H9 (cell line): ENCODE data around the gene NLRP9. TPM values are rescaled to one million over a fixed set of nuclear protein-coding genes. Genes with fewer than 3 reads are reported as not detected.

Experiments
- DNase-seq: peaks from one replicate; pipeline ENCODE4 v3.0.0-alpha.2; 2017
- H2AFZ ChIP-seq: one replicate; pipeline ENCODE4 v1.6.1; 2013; ENCODE audit warnings: mild to moderate bottlenecking, low read length, control low read depth, moderate library complexity
- H2AK5ac ChIP-seq: 2 replicates; pipeline ENCODE4 v1.6.1; 2013; ENCODE audit warnings: low read length, control low read depth, mixed read lengths; ENCODE audit not compliant: insufficient read length
- H2BK120ac ChIP-seq: one replicate; pipeline ENCODE4 v1.6.1; 2013; ENCODE audit warnings: low read depth, mild to moderate bottlenecking, low read length, control low read depth, inconsistent platforms; ENCODE audit not compliant: poor library complexity, severe bottlenecking
- H2BK12ac ChIP-seq: 2 replicates; pipeline ENCODE4 v1.6.1; 2013; ENCODE audit warnings: low read length, control low read depth, mixed read lengths, low read depth; ENCODE audit not compliant: insufficient read length
- H2BK15ac ChIP-seq: 2 replicates; pipeline ENCODE4 v1.6.1; 2013; ENCODE audit warnings: low read depth, low read length, control low read depth
- H2BK20ac ChIP-seq: one replicate; pipeline ENCODE4 v1.6.1; 2013; ENCODE audit warnings: low read depth, mild to moderate bottlenecking, low read length, control low read depth, inconsistent platforms; ENCODE audit not compliant: poor library complexity, severe bottlenecking
- H2BK5ac ChIP-seq: 2 replicates; pipeline ENCODE4 v1.6.1; 2013; ENCODE audit warnings: low read length, control low read depth, mixed read lengths; ENCODE audit not compliant: insufficient read length
- H3K14ac ChIP-seq: 2 replicates; pipeline ENCODE4 v1.6.1; 2013; ENCODE audit warnings: low read length, control low read depth; ENCODE audit not compliant: insufficient read depth
- H3K18ac ChIP-seq: 2 replicates; pipeline ENCODE4 v1.6.1; 2013; ENCODE audit warnings: low read depth, mild to moderate bottlenecking, mixed read lengths, low read length, control low read depth; ENCODE audit not compliant: insufficient read length
- H3K23ac ChIP-seq: 2 replicates; pipeline ENCODE4 v1.6.1; 2013; ENCODE audit warnings: low read length, control low read depth, mixed read lengths, low read depth; ENCODE audit not compliant: insufficient read length
- H3K23me2 ChIP-seq: 2 replicates; pipeline ENCODE4 v1.6.1; 2013; ENCODE audit warnings: low read depth, mild to moderate bottlenecking, mixed read lengths, low read length, control low read depth; ENCODE audit not compliant: insufficient read length, poor library complexity, severe bottlenecking
- H3K27ac ChIP-seq: 2 replicates; pipeline ENCODE4 v1.5.1; 2013; ENCODE audit warnings: low read length, control low read depth, mixed read lengths, low read depth; ENCODE audit not compliant: insufficient read length
- H3K27me3 ChIP-seq: 2 replicates; pipeline ENCODE4 v1.6.1; 2013; ENCODE audit warnings: low read length, control low read depth, inconsistent platforms; ENCODE audit not compliant: insufficient read depth
- H3K4ac ChIP-seq: 2 replicates; pipeline ENCODE4 v1.6.1; 2013; ENCODE audit warnings: low read depth, mild to moderate bottlenecking, control low read depth, inconsistent platforms, low read length, moderate library complexity
- H3K4me1 ChIP-seq: 2 replicates; pipeline ENCODE4 v1.6.1; 2013; ENCODE audit warnings: low read length, control low read depth, inconsistent platforms; ENCODE audit not compliant: insufficient read depth
- H3K4me2 ChIP-seq: 2 replicates; pipeline ENCODE4 v1.6.1; 2013; ENCODE audit warnings: low read length, control low read depth, mixed read lengths; ENCODE audit not compliant: insufficient read length, insufficient read depth
- H3K56ac ChIP-seq: 2 replicates; pipeline ENCODE4 v1.6.1; 2013; ENCODE audit warnings: low read depth, mild to moderate bottlenecking, mixed read lengths, low read length, control low read depth; ENCODE audit not compliant: insufficient read length
- H3K79me1 ChIP-seq: 2 replicates; pipeline ENCODE4 v1.6.1; 2013; ENCODE audit warnings: low read depth, mild to moderate bottlenecking, moderate library complexity, low read length, control low read depth, inconsistent platforms; ENCODE audit not compliant: insufficient read depth, poor library complexity, severe bottlenecking
- H3K79me2 ChIP-seq: 2 replicates; pipeline ENCODE4 v1.6.1; 2013; ENCODE audit warnings: low read length, control low read depth, inconsistent platforms; ENCODE audit not compliant: insufficient read depth
- H3K9ac ChIP-seq: 2 replicates; pipeline ENCODE4 v1.6.1; 2013; ENCODE audit warnings: low read length, control low read depth, mixed read lengths; ENCODE audit not compliant: insufficient read length; ENCODE audit errors: extremely low read depth
- H3K9me3 ChIP-seq: one replicate; pipeline ENCODE4 v1.6.1; 2013; ENCODE audit warnings: low read depth, low read length, inconsistent platforms; ENCODE audit not compliant: control insufficient read depth
- H3T11ph ChIP-seq: one replicate; pipeline ENCODE4 v1.6.1; 2013; ENCODE audit warnings: mild to moderate bottlenecking, low read length, control low read depth, inconsistent platforms
- H4K20me1 ChIP-seq: one replicate; pipeline ENCODE4 v1.6.1; 2013; ENCODE audit not compliant: control insufficient read depth, insufficient read length, insufficient read depth
- H4K5ac ChIP-seq: 2 replicates; pipeline ENCODE4 v1.6.1; 2013; ENCODE audit warnings: low read depth, mild to moderate bottlenecking, mixed read lengths, low read length, control low read depth; ENCODE audit not compliant: insufficient read length
- H4K8ac ChIP-seq: replicated peaks from 2 replicates; pipeline ENCODE4 v1.6.1; 2013; ENCODE audit warnings: low read length, control low read depth, mixed read lengths, low read depth; ENCODE audit not compliant: insufficient read length
- H4K91ac ChIP-seq: 2 replicates; pipeline ENCODE4 v1.6.1; 2013; ENCODE audit warnings: low read depth, mild to moderate bottlenecking, moderate library complexity, mixed read lengths, low read length, control low read depth; ENCODE audit not compliant: insufficient read length
- H3K27ac Mint-ChIP-seq, 3 experiments: 2 replicates in 2 of 3; 3 replicates in 1 of 3; pipeline ENCODE4 v1.8.0; 2020 to 2021; ENCODE audit warnings: mixed read lengths in 3 of 3, mild to moderate bottlenecking in 1 of 3, moderate library complexity in 1 of 3
- H3K27me3 Mint-ChIP-seq: 2 replicates; pipeline ENCODE4 v1.8.0; 2021; ENCODE audit warnings: low read depth, mild to moderate bottlenecking, moderate library complexity, mixed read lengths
- H3K36me3 Mint-ChIP-seq, 3 experiments: 2 replicates in 2 of 3; 3 replicates in 1 of 3; pipeline ENCODE4 v1.8.0; 2020 to 2021; ENCODE audit warnings: low read depth in 3 of 3, mixed read lengths in 3 of 3; ENCODE audit not compliant: insufficient read depth in 1 of 3
- H3K4me1 Mint-ChIP-seq, 2 experiments: 2 replicates each; pipeline ENCODE4 v1.8.0; 2020; ENCODE audit warnings: mixed read lengths in 2 of 2
- H3K4me3 Mint-ChIP-seq, 2 experiments: 2 replicates in 1 of 2; 3 replicates in 1 of 2; pipeline ENCODE4 v1.8.0; 2020 to 2021; ENCODE audit warnings: mild to moderate bottlenecking in 2 of 2, mixed read lengths in 2 of 2, moderate library complexity in 1 of 2
- H3K9me3 Mint-ChIP-seq, 2 experiments: 2 replicates in 1 of 2; 3 replicates in 1 of 2; pipeline ENCODE4 v1.8.0; 2020; ENCODE audit warnings: mild to moderate bottlenecking in 2 of 2, mixed read lengths in 2 of 2, moderate library complexity in 1 of 2
- WGBS: extraction: QIAGEN DNeasy Blood & Tissue Kit; methylation state at CpG from one replicate; pipeline ENCODE4 v1.1.7; 2013; ENCODE audit warnings: missing lambda C conversion rate, low lambda C conversion rate, mixed read lengths; ENCODE audit not compliant: insufficient read length; ENCODE audit errors: extremely low coverage; 5-methylcytosine and 5-hydroxymethylcytosine counted together
- total RNA-seq: library from RNA; stranded (reverse); gene quantifications from 2 replicates; pipeline ENCODE4 v1.2.1, GENCODE V29; 2021
- TF ChIP-seq, protein P1 (sequence below): fragments of 200-600 bp; sonication (generic); conservative IDR thresholded peaks from 3 replicates; pipeline ENCODE4 v1.8.0; 2021; ENCODE audit warnings: antibody characterized with exemption, mild to moderate bottlenecking

Gene NLRP9
- total RNA-seq, 1 experiment from 2014 or later: not detected

- H4K91ac ChIP-seq: no peak overlapping the region
- no peaks in the 10 kb centered on the region for H3K27me3 ChIP-seq
- H2AFZ ChIP-seq: no peak overlapping the region
- no peaks in the 10 kb centered on the region for H3K9me3 ChIP-seq
- no peak overlapping the region for H3T11ph ChIP-seq
- no peak overlapping the region for H3K4ac ChIP-seq
- no peaks in the 10 kb centered on the region for H3K23me2 ChIP-seq
- no peak overlapping the region for H2AK5ac ChIP-seq
- H3K27ac ChIP-seq: no peak overlapping the region
- peaks cover 63 to 83% (median 74%) of the 10 kb centered on the region in 3 experiments for H3K36me3 Mint-ChIP-seq
- H2BK15ac ChIP-seq: no peak overlapping the region
- no peaks in the 10 kb centered on the region for H4K20me1 ChIP-seq
- H4K5ac ChIP-seq: no peak overlapping the region
- H3K56ac ChIP-seq: no peak overlapping the region
- no peak overlapping the region for H2BK12ac ChIP-seq
- H3K9ac ChIP-seq: no peak overlapping the region
- H3K79me2 ChIP-seq: peaks cover 38% of the 10 kb centered on the region
- H3K4me1 Mint-ChIP-seq: peaks cover 12 to 17% of the 10 kb centered on the region in 2 experiments
- no peak overlapping the region; a peak in 1 of 5 replicates for H3K4me3 Mint-ChIP-seq
- peaks cover 3% of the 10 kb centered on the region; the same call in 1 of the 2 replicates for H3K4me1 ChIP-seq
- H3K27ac Mint-ChIP-seq: no peak overlapping the region; a peak in 2 of 7 replicates
- no peak overlapping the region for H3K14ac ChIP-seq
- TF ChIP-seq, protein P1, sequence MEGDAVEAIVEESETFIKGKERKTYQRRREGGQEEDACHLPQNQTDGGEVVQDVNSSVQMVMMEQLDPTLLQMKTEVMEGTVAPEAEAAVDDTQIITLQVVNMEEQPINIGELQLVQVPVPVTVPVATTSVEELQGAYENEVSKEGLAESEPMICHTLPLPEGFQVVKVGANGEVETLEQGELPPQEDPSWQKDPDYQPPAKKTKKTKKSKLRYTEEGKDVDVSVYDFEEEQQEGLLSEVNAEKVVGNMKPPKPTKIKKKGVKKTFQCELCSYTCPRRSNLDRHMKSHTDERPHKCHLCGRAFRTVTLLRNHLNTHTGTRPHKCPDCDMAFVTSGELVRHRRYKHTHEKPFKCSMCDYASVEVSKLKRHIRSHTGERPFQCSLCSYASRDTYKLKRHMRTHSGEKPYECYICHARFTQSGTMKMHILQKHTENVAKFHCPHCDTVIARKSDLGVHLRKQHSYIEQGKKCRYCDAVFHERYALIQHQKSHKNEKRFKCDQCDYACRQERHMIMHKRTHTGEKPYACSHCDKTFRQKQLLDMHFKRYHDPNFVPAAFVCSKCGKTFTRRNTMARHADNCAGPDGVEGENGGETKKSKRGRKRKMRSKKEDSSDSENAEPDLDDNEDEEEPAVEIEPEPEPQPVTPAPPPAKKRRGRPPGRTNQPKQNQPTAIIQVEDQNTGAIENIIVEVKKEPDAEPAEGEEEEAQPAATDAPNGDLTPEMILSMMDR: no peak
- no peak overlapping the region for H3K23ac ChIP-seq
- H3K79me1 ChIP-seq: no peaks in the 10 kb centered on the region
- H2BK120ac ChIP-seq: no peak overlapping the region
- no CpG with 5 or more reads among the region's 7 CpGs for WGBS
- H3K27me3 Mint-ChIP-seq: no peaks in the 10 kb centered on the region
- no peak overlapping the region for H3K18ac ChIP-seq
- no peak overlapping the region for H3K4me2 ChIP-seq
- DNase-seq: no peak
- no peak overlapping the region for H2BK5ac ChIP-seq
- no peak overlapping the region for H2BK20ac ChIP-seq
- no peaks in the 10 kb centered on the region for H3K9me3 Mint-ChIP-seq
- no peak overlapping the region for H4K8ac ChIP-seq
These were observed 76.4 kb downstream of the NLRP9 start for GRCh38 chr19:55661826-55662225.
